ENCODE data around the gene SMCR8.
"Not testable (repeated sequence)": the region's sequence is repeated elsewhere in the genome, so short reads cannot be mapped to it uniquely, and the experiment has no call there.

The SMCR8 gene

GRCh38 chr17:18363101-18364049 is 48.3 kb downstream of the SMCR8 start, which contains the start of gene SHMT1:
Gene SHMT1, minus strand, starts transcription at chr17:18363550. Its CDS starts 7,569 bp downstream, at chr17:18355981.
- peak; percentile 89 for DNase-seq

- DNase-seq: no peak
Observed at GRCh38 chr17:18364166-18364565, 49.1 kb downstream of the SMCR8 start.

- DNase-seq: no peak
Observed at GRCh38 chr17:18368946-18369345, 53.9 kb downstream of the SMCR8 start.

- DNase-seq: no peak
Observed at GRCh38 chr17:18370761-18371160, 55.7 kb downstream of the SMCR8 start.

- no peak for DNase-seq
Observed at GRCh38 chr17:18371455-18371854, 56.4 kb downstream of the SMCR8 start.

- DNase-seq: not testable (repeated sequence)
Observed at GRCh38 chr17:18373181-18373580, 58.1 kb downstream of the SMCR8 start.

- DNase-seq: no peak
Observed at GRCh38 chr17:18374216-18374615, 59.1 kb downstream of the SMCR8 start.

Data from activated CD8-positive, alpha-beta memory T cell treated with anti-CD3 and anti-CD28 coated beads, Interleukin-2, amount 50 U/mL, for 4 hours (primary cell).